HG03439 (cell line): ENCODE data around the gene UGGT1.
A peak's percentile ranks its signal among the peaks of the same experiment; 100 is the strongest.

Experiments used
- ATAC-seq: cut with Tn5 transposase; IDR thresholded peaks from one replicate; pipeline ENCODE4 v1.9.1; 2021; ENCODE audit warnings: mild to moderate bottlenecking, moderate library complexity; ENCODE audit not compliant: unreplicated experiment

UGGT1 gene

GRCh38 chr2:128214251-128214650 lies 123.3 kb downstream of the UGGT1 start:
- ATAC-seq, result no peak

- ATAC-seq, result no peak
These were observed 124.0 kb downstream of the UGGT1 start for GRCh38 chr2:128214866-128215460.

- ATAC-seq, result no peak
These were observed 125.1 kb downstream of the UGGT1 start for GRCh38 chr2:128215897-128216642.

- no peak for ATAC-seq
These were observed 126.7 kb downstream of the UGGT1 start for GRCh38 chr2:128217671-128218070.

- no peak for ATAC-seq
These were observed 128.9 kb downstream of the UGGT1 start for GRCh38 chr2:128219891-128220290.

- no peak for ATAC-seq
These were observed 136.9 kb downstream of the UGGT1 start for GRCh38 chr2:128227862-128228261.

GRCh38 chr2:128228894-128229293 lies 137.9 kb downstream of the UGGT1 start:
- no peak for ATAC-seq

- ATAC-seq, result peak; percentile 97
These were observed 142.2 kb downstream of the UGGT1 start for GRCh38 chr2:128232965-128233789.

GRCh38 chr2:128233790-128234395 lies 142.9 kb downstream of the UGGT1 start:
- peak; percentile 9 for ATAC-seq

GRCh38 chr2:128234613-128235012 lies 143.6 kb downstream of the UGGT1 start:
- ATAC-seq, result no peak

- ATAC-seq, result no peak
These were observed 144.6 kb downstream of the UGGT1 start for GRCh38 chr2:128235581-128235980.

GRCh38 chr2:128236491-128237035 lies 145.6 kb downstream of the UGGT1 start:
- no peak for ATAC-seq

GRCh38 chr2:128237081-128237534 lies 146.1 kb downstream of the UGGT1 start:
- no peak for ATAC-seq

- no peak for ATAC-seq
These were observed 147.1 kb downstream of the UGGT1 start for GRCh38 chr2:128237911-128238697.

- ATAC-seq, result no peak
These were observed 150.9 kb downstream of the UGGT1 start for GRCh38 chr2:128241896-128242295.
